GM11168 (cell line): Measurements from ENCODE around the gene KIAA1210.

Experiments used
- in situ Hi-C: fragments of 300-500 bp; cut with MboI; formaldehyde crosslinking; loops from one replicate; pipeline ENCODE4 v1.12.0; 2022; ENCODE audit warnings: low sequenced_read_pairs; ENCODE audit not compliant: unreplicated experiment

Gene KIAA1210

GRCh38 chrX:119127650-119128049 is at the start of gene KIAA1210:
KIAA1210 (minus strand) TSS chrX:119127812; CDS start chrX:119123642, 4,170 bp downstream.
- in situ Hi-C loops: loop anchor here (10.0 kb wide), 1 partner anchor 137 kb away; no protein-coding TSS in a partner anchor

GRCh38 chrX:119177278-119177677 is 49.7 kb upstream of the KIAA1210 start:
- in situ Hi-C loops: no loop called here

- in situ Hi-C loops: no loop called here
These were observed 47.3 kb upstream of the KIAA1210 start for GRCh38 chrX:119174900-119175299.

- in situ Hi-C loops: no loop called here
These were observed 40.5 kb upstream of the KIAA1210 start for GRCh38 chrX:119168104-119168503.

GRCh38 chrX:119158226-119158625 is 30.6 kb upstream of the KIAA1210 start:
- in situ Hi-C loops: no loop called here

GRCh38 chrX:119156241-119156640 is 28.6 kb upstream of the KIAA1210 start:
- in situ Hi-C loops: no loop called here

- in situ Hi-C loops: no loop called here
These were observed 27.9 kb upstream of the KIAA1210 start for GRCh38 chrX:119155416-119156035.

GRCh38 chrX:119151051-119151380 is 23.4 kb upstream of the KIAA1210 start:
- in situ Hi-C loops: no loop called here

GRCh38 chrX:119150163-119151050 is 22.8 kb upstream of the KIAA1210 start:
- in situ Hi-C loops: no loop called here

- in situ Hi-C loops: no loop called here
These were observed 19.9 kb upstream of the KIAA1210 start for GRCh38 chrX:119147486-119147885.

- in situ Hi-C loops: no loop called here
These were observed 17.6 kb upstream of the KIAA1210 start for GRCh38 chrX:119145241-119145653.

GRCh38 chrX:119134466-119134865 is 6.9 kb upstream of the KIAA1210 start:
- in situ Hi-C loops: no loop called here

- in situ Hi-C loops: no loop called here
These were observed 5.3 kb upstream of the KIAA1210 start for GRCh38 chrX:119132961-119133360.

GRCh38 chrX:119132316-119132715 is 4.7 kb upstream of the KIAA1210 start:
- in situ Hi-C loops: no loop called here

- in situ Hi-C loops: no loop called here
These were observed 3.3 kb upstream of the KIAA1210 start for GRCh38 chrX:119130911-119131310.

- in situ Hi-C loops: loop anchor here (10.0 kb wide), 1 partner anchor 143 kb away; no protein-coding TSS in a partner anchor
These were observed 6.3 kb downstream of the KIAA1210 start for GRCh38 chrX:119121341-119121740.

GRCh38 chrX:119118780-119119395 is 8.7 kb downstream of the KIAA1210 start:
- in situ Hi-C loops: no loop called here

- in situ Hi-C loops: no loop called here
These were observed 20.4 kb downstream of the KIAA1210 start for GRCh38 chrX:119107206-119107605.

- in situ Hi-C loops: no loop called here
These were observed 21.8 kb downstream of the KIAA1210 start for GRCh38 chrX:119105826-119106225.

- in situ Hi-C loops: no loop called here
These were observed 26.4 kb downstream of the KIAA1210 start for GRCh38 chrX:119101168-119101567.

- in situ Hi-C loops: no loop called here
These were observed 31.7 kb downstream of the KIAA1210 start for GRCh38 chrX:119095936-119096335.
